ENCODE results near the gene TMEM217.

The TMEM217 gene

GRCh38 chr6:37244430-37245310 is 13.3 kb downstream of the TMEM217 start (continued):
- TF ChIP-seq ZSCAN18 (tag by site-specific recombination; IDR thresholded peaks at IDR 0.05) (no peak), KLF17 (tag by site-specific recombination; IDR thresholded peaks at IDR 0.05) (peak; percentile 55), INSM2 (tag by site-specific recombination; IDR thresholded peaks at IDR 0.05) (peak; percentile 73; the same call in 1 of the 2 replicates), ZEB2 (tag by site-specific recombination; IDR thresholded peaks at IDR 0.05) (peak; percentile 97), ZSCAN23 (tag by site-specific recombination; IDR thresholded peaks at IDR 0.05) (no peak; the same call in none of the 2 replicates), EGR2 (tag by site-specific recombination; IDR thresholded peaks at IDR 0.05; ENCODE audit: low read depth) (no peak), ZXDB (tag by site-specific recombination; IDR thresholded peaks at IDR 0.05) (peak; percentile 89), ZNF341 (tag by site-specific recombination; IDR thresholded peaks at IDR 0.05; ENCODE audit: low read depth) (peak; percentile 59), TRIM28 (IDR thresholded peaks at IDR 0.05; ENCODE audit: borderline replicate concordance, low read length) (peak; percentile 95), ZNF792 (tag by site-specific recombination; IDR thresholded peaks at IDR 0.05) (no peak; the same call in 1 of the 2 replicates), ZNF335 (tag by site-specific recombination; conservative IDR thresholded peaks at IDR 0.05) (peak; percentile 34), ZNF704 (tag by site-specific recombination; IDR thresholded peaks at IDR 0.05) (no peak), ZNF366 (tag by site-specific recombination; conservative IDR thresholded peaks at IDR 0.05) (peak; percentile 81), ZNF121 (tag by site-specific recombination; IDR thresholded peaks at IDR 0.05) (no peak), ZBTB20 (tag by site-specific recombination; IDR thresholded peaks at IDR 0.05) (0 out of 2 replicates have a peak, but pooled peaks have one; percentile 22), ZNF114 (tag by site-specific recombination; IDR thresholded peaks at IDR 0.05) (no peak), ZNF558 (tag by site-specific recombination; IDR thresholded peaks at IDR 0.05) (peak; percentile 78; the same call in 1 of the 2 replicates), ZNF610 (tag by site-specific recombination; IDR thresholded peaks at IDR 0.05; ENCODE audit: borderline replicate concordance) (peak; percentile 29; the same call in 1 of the 2 replicates), ZBTB48 (tag by site-specific recombination; IDR thresholded peaks at IDR 0.05) (no peak; the same call in 1 of the 2 replicates), ZNF660 (tag by site-specific recombination; IDR thresholded peaks at IDR 0.05) (peak; percentile 85; the same call in 1 of the 2 replicates), ZNF174 (tag by site-specific recombination; IDR thresholded peaks at IDR 0.05) (no peak), ZBTB21 (tag by site-specific recombination; IDR thresholded peaks at IDR 0.05) (peak; percentile 95), ZSCAN30 (tag by site-specific recombination; IDR thresholded peaks at IDR 0.05) (peak; percentile 78), ZNF2 (tag by site-specific recombination; IDR thresholded peaks at IDR 0.05) (0 out of 2 replicates have a peak, but pooled peaks have one; percentile 18), ZNF544 (tag by site-specific recombination; IDR thresholded peaks at IDR 0.05) (no peak), SP3 (tag by site-specific recombination; IDR thresholded peaks at IDR 0.05) (peak; percentile 49), ZBTB11 (tag by site-specific recombination; conservative IDR thresholded peaks at IDR 0.05; ENCODE audit: low read depth) (no peak), ZNF302 (tag by site-specific recombination; IDR thresholded peaks at IDR 0.05; ENCODE audit: low read depth) (no peak), ZNF394 (tag by site-specific recombination; IDR thresholded peaks at IDR 0.05; ENCODE audit: borderline replicate concordance) (peak; percentile 82; the same call in 1 of the 2 replicates), ZNF157 (tag by site-specific recombination; IDR thresholded peaks at IDR 0.05) (no peak), SP7 (tag by site-specific recombination; IDR thresholded peaks at IDR 0.05) (peak; percentile 70), KLF10 (tag by site-specific recombination; IDR thresholded peaks at IDR 0.05) (peak; percentile 71; the same call in 1 of the 2 replicates)
